Measurements from ENCODE around the gene FAM131A. TPM values are rescaled to one million over a fixed set of nuclear protein-coding genes. Genes with fewer than 3 reads are reported as not detected.

The FAM131A gene
- total and polyA plus RNA-seq, 9 of the 15 experiments (the other 6 are each of a cell fraction or from before 2014, with no cell fraction given) = 0.48 to 11.1 (median 4.3) TPM

DNA sequence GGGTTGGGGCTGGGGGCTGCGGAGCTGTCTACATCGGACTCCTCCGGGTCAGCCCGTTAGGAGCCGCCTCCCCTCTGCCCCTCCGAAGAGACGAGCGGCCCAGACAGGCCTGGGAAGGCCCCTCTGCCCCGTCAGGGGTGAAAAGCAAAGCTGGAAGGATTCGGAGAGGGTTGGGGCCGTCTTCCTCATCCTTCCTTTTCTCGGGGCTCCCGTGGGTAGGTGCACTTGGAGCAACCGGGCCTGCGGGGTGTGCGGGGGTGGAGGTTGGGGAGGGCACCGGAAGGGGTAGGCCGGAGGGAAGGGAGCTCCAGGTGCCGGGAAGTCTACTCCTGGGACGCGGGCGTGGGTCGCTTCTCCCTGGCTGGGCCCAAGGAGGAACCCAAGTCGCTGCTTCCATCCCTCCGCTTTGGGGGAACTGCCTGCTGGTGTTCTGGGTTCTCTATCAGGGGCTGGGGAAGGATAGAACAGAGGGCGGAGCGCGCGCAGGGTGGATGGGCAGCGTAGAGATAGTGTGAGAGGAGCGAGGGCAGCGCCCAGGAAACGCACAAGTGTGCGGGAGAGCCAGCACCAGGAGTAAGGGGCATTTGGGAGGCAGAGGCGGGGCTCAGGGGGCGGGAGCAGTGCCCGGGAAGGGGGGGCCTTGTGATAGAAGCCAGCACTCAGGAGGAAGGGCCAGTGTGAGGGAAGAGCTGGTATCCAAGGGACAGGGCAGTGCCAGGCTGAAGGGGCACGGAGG, 24.7 kb downstream of the FAM131A start (continued):
- TF ChIP-seq, protein P1, sequence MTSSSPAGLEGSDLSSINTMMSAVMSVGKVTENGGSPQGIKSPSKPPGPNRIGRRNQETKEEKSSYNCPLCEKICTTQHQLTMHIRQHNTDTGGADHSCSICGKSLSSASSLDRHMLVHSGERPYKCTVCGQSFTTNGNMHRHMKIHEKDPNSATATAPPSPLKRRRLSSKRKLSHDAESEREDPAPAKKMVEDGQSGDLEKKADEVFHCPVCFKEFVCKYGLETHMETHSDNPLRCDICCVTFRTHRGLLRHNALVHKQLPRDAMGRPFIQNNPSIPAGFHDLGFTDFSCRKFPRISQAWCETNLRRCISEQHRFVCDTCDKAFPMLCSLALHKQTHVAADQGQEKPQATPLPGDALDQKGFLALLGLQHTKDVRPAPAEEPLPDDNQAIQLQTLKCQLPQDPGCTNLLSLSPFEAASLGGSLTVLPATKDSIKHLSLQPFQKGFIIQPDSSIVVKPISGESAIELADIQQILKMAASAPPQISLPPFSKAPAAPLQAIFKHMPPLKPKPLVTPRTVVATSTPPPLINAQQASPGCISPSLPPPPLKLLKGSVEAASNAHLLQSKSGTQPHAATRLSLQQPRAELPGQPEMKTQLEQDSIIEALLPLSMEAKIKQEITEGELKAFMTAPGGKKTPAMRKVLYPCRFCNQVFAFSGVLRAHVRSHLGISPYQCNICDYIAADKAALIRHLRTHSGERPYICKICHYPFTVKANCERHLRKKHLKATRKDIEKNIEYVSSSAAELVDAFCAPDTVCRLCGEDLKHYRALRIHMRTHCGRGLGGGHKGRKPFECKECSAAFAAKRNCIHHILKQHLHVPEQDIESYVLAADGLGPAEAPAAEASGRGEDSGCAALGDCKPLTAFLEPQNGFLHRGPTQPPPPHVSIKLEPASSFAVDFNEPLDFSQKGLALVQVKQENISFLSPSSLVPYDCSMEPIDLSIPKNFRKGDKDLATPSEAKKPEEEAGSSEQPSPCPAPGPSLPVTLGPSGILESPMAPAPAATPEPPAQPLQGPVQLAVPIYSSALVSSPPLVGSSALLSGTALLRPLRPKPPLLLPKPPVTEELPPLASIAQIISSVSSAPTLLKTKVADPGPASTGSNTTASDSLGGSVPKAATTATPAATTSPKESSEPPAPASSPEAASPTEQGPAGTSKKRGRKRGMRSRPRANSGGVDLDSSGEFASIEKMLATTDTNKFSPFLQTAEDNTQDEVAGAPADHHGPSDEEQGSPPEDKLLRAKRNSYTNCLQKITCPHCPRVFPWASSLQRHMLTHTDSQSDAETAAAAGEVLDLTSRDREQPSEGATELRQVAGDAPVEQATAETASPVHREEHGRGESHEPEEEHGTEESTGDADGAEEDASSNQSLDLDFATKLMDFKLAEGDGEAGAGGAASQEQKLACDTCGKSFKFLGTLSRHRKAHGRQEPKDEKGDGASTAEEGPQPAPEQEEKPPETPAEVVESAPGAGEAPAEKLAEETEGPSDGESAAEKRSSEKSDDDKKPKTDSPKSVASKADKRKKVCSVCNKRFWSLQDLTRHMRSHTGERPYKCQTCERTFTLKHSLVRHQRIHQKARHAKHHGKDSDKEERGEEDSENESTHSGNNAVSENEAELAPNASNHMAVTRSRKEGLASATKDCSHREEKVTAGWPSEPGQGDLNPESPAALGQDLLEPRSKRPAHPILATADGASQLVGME (CRISPR knock-in tag; IDR thresholded peaks at IDR 0.05) = peak; percentile 66; the same call in 1 of the 2 replicates
- TF ChIP-seq, protein P2, sequence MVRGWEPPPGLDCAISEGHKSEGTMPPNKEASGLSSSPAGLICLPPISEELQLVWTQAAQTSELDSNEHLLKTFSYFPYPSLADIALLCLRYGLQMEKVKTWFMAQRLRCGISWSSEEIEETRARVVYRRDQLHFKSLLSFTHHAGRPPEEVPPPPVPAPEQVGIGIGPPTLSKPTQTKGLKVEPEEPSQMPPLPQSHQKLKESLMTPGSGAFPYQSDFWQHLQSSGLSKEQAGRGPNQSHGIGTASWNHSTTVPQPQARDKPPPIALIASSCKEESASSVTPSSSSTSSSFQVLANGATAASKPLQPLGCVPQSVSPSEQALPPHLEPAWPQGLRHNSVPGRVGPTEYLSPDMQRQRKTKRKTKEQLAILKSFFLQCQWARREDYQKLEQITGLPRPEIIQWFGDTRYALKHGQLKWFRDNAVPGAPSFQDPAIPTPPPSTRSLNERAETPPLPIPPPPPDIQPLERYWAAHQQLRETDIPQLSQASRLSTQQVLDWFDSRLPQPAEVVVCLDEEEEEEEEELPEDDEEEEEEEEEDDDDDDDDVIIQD (CRISPR knock-in tag; IDR thresholded peaks at IDR 0.05) = no peak
- TF ChIP-seq FIP1L1 (IDR thresholded peaks at IDR 0.05; ENCODE audit: low read depth, low read length, poor library complexity, severe bottlenecking) (peak; percentile 4), ZFX (CRISPR knock-in tag; IDR thresholded peaks at IDR 0.05) (peak; percentile 81), ZZZ3 (IDR thresholded peaks at IDR 0.05) (no peak), TEAD4 (IDR thresholded peaks at IDR 0.05; ENCODE audit: low read length) (0 out of 2 replicates have a peak, but pooled peaks have one; percentile 6), TEAD4 (CRISPR knock-in tag; IDR thresholded peaks at IDR 0.05; ENCODE audit: borderline replicate concordance) (no peak), POLR3A (IDR thresholded peaks at IDR 0.05; ENCODE audit: borderline replicate concordance, extremely low read depth, insufficient read depth, insufficient read length) (no peak), EGR1 (conservative IDR thresholded peaks at IDR 0.05) (peak; percentile 91), KLF6 (CRISPR knock-in tag; IDR thresholded peaks at IDR 0.05; ENCODE audit: borderline replicate concordance) (0 out of 2 replicates have a peak, but pooled peaks have one; percentile 18), TARDBP (IDR thresholded peaks at IDR 0.05) (peak; percentile 35; the same call in 1 of the 2 replicates), TBP (optimal IDR thresholded peaks at IDR 0.05; ENCODE audit: low read depth, low read length) (peak; percentile 43), ATF1 (CRISPR knock-in tag; IDR thresholded peaks at IDR 0.05) (no peak), ATF1 (tag; IDR thresholded peaks at IDR 0.05) (no peak)
- TF ChIP-seq, protein P3, sequence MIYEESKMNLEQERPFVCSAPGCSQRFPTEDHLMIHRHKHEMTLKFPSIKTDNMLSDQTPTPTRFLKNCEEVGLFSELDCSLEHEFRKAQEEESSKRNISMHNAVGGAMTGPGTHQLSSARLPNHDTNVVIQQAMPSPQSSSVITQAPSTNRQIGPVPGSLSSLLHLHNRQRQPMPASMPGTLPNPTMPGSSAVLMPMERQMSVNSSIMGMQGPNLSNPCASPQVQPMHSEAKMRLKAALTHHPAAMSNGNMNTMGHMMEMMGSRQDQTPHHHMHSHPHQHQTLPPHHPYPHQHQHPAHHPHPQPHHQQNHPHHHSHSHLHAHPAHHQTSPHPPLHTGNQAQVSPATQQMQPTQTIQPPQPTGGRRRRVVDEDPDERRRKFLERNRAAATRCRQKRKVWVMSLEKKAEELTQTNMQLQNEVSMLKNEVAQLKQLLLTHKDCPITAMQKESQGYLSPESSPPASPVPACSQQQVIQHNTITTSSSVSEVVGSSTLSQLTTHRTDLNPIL (CRISPR knock-in tag; IDR thresholded peaks at IDR 0.05) = 0 out of 2 replicates have a peak, but pooled peaks have one; percentile 7
